ENCODE data around the gene FER. TPM values are rescaled to one million over a fixed set of nuclear protein-coding genes. Genes with fewer than 3 reads are reported as not detected.
A peak's percentile ranks its signal among the peaks of the same experiment; 100 is the strongest.
"Not testable (repeated sequence)": the region's sequence is repeated elsewhere in the genome, so short reads cannot be mapped to it uniquely, and the experiment has no call there.

FER gene
- 10 to 100 TPM in 7 of 10 donors, 1 to 10 TPM in 3; 7.6 to 12.6 (median 10.8) TPM for polyA plus RNA-seq (ENCODE audit: insufficient read length in 10 of 10)
- long read RNA-seq, donor 1, partial matches to known transcripts: 5 of 5 reads
- long read RNA-seq, donor 1, other reads (novel, unspliced or antisense): 0 of 5 reads
- long read RNA-seq, donor 2: 0 reads
- long read RNA-seq, donor 3: 0 reads
- long read RNA-seq, donor 4: 0 reads
- long read RNA-seq, donor 5: 0 reads
- long read RNA-seq, donor 6: 0 reads
- long read RNA-seq, donor 7: 0 reads
- long read RNA-seq, donor 8: 0 reads
- long read RNA-seq, donor 9: 0 reads

DNA sequence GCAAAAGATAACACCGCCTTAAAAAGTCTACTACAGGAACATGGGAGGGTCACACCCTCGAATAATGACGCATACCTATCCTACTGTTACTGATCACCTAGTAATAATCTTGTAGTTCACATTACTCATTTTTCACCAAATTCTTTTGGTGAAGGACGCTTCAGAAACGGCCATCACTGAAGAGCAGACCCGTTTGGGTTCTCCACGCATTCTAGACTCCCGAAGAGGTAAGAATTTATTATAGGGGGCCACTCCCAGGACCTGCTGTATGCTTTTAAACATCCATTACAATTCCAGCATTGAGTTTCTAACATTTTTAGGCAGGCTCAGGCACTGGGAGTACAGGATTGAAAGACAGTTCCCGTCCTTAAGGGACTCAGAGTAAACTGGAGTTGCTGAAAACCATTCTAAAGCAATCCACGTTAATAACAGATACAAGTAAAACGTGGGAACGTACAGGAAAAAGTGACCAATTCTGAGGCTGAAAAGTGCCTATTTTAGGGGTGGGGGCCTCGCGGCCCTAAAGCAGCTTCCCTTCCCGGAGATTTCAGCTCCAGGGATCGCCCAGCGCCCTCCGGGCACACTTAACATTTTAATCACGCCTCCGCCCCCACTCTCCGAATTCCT, at the start of gene FER:
Gene FER, plus strand, starts transcription at position 124 of the 627 bp plus-strand sequence. CDS start 50,286 bp downstream, outside the sequence.
- DNase-seq: peak; percentile 51 to 82 (median 57)

DNA sequence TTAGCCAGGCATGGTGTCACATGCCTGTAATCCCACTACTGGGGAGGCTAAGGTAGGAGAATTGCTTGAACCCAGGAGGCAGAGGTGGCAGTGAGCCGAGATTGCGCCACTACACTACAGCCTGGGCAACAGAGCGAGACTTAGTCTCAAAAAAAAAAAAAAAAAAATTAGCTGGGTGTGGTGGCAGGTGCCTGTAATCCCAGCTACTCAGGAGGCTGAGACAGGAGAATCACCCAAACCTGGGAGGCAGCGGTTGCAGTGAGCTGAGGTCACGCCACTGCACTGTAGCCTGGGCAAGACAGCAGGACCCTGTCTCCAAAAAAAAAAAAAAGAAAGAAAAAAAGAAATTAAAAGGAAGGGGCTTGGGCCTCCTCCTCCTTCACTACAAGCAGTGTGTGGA, 47.3 kb upstream of the FER start:
- DNase-seq: not testable (repeated sequence)

DNA sequence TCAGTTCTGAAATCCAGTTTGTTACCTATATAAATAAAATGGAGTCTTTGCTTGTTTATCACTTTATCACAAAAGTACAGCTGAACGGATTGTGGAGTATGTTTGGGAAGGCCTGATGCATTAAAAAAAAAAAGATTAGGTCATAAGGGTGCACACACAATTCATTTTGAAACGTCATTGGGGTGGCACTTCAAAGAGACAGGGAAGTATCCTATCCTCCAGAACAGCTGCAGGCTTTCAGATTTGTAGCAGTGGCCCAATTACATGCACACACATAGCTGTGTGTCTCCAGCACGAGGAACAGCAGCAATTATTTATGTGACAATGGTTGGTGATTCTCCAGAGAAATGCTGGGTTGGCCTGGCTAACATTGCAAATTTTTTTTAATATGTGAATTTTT, 46.8 kb upstream of the FER start:
- peak in 2 of 3 donors; percentile 6 to 20 for DNase-seq

DNA sequence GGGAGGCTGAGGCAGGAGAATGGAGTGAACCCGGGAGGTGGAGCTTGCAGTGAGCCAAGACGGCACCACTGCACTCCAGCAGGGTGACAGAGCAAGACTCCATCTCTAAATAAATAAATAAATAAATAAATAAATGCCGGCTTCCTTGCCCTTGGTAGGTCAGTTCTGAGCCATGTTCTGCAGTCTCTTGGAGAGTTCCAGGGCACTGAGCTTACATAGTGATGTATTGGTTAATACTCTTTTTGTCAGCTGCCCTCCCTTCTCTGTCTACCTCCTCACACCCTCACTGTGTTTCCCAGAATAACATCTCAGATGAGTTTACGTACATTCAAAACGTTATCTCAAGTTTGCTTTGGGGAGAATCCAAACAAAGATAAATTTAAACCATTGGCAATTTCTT, 45.2 kb upstream of the FER start:
- no peak for DNase-seq

DNA sequence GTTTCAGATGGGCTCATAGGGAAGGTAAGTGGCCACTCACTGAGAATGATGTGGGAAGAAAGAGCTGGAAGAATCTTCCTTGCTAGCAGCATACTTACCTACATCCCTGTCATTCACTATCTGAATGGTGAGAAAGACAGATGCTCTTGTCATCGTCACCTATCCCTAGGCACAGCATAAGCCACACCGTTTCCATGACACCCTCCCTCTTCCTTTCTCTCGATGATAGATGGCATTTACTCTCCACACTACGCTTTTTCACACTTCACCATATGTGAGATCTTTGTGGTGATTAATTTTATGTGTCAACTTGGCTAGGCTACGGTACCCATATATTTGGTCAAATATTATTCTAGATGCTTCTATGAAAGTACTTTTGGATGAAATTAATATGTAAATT, 44.4 kb upstream of the FER start:
- DNase-seq: no peak

DNA sequence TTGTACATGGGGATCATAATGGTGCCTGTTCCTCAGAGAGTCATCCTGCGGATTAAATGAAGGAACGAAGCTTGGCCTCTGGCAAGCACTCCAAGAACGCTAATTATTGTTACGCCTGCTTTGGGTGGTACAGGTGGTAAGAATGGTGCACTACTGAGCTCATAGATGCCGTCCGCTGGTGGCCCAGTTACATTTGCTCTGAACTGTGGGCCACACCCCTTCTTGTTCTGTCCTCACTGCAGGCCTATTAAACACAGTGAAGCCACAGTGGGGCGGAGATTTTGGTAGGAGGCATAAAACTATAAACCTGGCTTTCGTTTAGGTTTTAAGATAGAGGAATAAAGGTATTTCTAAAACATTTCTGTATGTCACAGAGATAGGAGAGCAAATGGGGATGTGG, 40.6 kb upstream of the FER start:
- no peak for DNase-seq

DNA sequence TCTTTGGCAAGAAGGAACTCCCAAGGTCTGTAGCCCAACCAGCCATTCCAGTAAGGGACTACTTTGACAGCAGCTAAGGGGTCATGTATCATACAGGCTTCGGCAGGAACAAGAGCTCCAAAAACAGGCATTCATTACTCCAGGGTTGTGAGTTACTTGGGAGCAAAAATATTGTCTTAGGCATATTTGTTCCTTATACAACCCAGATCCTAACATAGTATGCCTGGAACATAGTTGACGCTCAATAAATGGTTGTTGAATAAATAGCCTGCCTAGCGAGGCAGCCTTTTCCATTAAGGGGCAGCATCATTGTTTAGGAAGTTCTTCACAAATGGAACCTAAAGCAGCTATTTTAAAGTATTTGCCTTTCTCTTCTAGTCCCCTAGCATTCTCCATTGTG, 35.8 kb upstream of the FER start:
- DNase-seq: no peak

DNA sequence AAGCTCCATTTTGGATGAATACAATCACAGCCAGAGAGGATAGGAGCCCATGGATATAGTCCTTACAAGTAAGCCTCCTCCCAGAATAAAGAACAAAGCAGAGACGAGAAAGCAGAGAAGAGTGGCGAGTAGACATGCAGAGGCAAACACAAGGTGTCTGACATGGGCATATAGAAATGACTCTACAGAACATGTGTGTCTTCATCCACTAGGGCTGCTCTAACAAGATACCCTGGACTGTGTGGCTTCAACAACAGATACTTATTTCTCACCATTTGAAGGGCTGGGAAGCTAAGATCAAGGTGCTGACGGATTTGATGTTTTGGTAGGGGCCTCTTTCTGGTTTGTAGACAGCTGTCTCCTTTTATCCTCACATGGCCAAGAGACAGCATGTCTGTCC, 32.3 kb upstream of the FER start:
- DNase-seq: no peak

DNA sequence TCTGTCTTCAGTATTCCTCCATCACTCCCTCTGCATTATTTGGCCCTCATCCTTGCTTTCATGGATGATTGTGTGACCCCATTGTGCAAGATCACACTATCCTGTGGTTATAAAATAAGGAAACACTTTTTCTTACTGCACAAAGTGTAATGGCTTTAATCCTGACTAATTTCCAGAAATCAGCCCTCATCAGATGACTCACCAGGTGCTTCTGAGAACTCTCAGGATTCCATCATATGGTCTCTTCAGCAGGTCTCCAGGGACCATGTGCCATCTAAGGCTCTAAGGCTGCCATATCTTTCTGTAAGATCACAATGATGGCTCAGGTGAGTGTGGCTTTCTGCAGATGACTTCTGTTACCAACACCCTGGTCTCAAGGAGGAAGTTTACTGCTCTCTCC, 27.3 kb upstream of the FER start:
- DNase-seq: no peak

DNA sequence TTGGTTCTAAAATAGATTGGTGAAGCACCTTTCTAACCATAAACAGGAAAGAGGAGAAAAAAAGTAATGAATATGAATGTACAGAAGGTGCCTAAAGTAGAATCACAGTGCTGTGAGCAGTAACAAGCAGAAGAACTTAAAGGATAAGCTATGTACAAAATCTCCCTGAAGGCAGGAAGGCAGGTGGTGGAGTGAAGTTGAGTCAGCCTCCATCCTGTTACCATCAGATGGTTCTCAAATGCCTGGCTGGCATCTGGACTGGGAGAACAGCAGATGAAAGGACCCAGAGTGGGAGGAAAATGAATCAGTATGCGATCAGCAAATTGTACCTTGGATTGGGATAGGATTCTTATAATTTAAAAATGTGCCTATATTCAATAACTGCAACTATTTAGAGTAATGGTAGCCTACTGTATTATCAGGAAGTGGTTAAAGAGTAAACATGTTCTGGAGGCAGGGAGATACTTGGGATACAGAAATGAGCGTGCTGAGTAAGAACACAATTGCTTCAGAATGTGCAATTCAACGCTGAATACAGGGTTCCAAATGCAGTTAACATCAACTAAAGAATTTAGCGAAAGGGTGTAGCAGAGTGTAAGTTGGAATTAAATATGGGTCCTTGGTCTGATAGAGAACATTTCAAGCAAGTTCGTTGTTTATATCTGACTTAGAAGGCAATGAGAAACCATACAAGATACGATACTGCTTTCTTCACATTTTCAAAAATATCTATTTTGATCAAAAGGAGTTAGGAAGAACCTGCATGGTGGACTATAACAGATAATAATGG, 21.1 kb upstream of the FER start:
- no peak for DNase-seq

DNA sequence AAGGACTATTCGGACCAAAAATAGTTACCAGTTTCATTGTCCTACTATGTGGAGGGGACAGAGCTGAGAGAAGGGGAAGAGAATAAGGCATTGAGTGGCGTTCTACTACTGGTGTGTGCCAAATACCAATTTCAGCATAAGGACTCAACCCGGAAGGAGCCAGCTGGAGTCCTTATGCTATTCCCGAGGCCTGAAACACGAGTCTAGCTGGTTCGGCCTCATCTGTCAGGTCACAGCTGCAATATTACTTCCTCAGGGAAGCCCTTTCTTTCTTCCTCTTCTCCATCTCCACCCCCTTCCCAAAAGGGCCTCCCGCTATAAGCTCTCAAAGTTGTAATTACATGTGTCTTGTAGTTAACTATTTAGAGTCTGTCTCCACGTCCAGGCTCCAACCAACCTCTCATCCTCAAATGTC, 20.5 kb upstream of the FER start:
- DNase-seq: peak; percentile 33 to 82 (median 46)

DNA sequence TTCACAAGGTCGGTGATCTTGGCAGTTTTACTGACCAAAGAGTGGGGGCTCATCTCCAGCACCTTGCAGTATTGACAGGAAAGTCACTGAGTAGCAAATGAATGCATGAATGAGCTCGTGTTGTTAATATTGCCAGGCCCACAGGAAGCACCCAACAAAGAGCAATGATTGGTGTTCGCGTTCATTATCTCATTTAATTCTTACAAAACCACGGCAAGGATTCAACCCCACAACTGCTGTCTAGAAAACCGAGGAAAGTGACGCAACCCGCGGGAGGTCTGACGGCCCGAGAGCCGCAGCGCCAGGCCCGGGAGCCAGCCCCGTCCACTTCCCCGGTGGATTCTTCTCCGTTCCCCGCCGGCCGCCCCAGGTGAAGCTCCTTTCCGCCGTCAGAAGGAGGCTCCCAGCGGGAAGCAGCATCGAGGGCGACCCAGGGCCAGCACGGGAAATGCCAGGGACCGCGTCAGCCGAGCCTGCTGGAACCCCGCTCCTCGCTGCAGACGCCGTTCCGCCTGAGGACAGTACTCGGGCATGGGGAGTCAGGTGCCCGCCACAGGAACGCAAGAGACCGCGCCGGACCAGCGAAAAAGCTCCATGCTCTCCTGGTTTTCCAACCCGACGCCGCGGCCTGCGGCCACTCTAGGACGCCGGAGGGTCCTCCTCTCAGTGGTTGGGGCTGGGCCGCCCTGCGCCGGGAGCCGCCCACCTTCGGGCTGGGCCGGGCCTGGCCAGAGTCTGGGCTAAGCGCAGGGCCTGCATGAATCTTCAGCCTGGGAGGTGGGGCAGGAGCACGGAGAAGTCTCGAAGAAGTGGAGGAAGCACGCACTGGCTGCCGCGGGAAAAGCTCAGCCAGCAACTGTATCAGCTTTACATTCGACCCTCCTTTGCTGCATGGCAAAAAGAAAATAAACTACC, 19.8 kb upstream of the FER start:
- DNase-seq: peak; percentile 91 to 97 (median 93)

DNA sequence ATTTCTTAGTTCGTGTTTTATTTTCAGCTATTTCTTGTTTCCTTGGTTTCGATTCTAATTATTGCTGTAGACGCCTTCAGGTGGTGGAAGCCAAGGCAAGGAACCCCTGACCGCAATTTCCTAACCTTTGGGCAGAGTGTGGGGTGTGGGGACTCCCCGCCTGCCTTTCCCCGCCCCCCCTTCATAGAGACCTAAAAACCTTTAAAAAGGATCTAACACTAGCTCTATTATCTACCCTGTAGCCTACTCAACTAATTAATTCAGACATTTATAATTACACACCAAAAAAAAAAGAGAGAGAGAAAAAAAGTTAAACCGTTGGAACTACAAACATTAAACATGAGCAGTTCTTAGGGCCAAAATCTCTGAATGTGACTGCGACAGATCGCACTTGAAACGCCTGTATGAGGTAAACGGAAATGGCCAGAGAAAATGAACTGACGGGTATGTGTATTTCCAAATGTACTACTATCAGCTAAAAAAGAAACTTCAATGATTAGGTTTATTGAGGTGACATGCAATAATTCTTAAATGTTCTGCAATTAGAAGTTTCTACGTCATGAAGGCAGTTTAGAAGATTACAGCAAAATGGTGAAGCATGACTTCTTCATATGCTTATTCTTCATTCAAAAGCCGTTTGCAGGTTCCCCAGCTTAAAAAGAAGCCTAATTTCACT, 19.0 kb upstream of the FER start:
- no peak for DNase-seq

DNA sequence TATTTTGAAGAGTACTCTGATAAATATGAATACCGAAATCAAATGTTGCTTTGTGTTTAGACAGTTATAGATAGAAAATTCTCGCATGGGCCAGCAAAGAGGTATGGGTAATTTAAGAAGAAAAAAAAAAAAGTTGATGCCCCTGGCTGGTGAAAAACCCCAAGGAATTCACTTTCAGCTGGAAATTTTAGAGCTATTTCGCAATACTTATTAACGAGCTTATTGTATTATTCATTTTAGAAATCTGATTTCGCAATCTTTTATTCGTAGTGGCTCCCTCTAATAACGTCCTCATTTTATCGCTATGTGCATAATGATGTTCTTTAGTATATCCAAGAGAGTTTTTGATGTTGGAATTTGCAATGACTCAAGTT, 18.5 kb upstream of the FER start:
- no peak for DNase-seq

DNA sequence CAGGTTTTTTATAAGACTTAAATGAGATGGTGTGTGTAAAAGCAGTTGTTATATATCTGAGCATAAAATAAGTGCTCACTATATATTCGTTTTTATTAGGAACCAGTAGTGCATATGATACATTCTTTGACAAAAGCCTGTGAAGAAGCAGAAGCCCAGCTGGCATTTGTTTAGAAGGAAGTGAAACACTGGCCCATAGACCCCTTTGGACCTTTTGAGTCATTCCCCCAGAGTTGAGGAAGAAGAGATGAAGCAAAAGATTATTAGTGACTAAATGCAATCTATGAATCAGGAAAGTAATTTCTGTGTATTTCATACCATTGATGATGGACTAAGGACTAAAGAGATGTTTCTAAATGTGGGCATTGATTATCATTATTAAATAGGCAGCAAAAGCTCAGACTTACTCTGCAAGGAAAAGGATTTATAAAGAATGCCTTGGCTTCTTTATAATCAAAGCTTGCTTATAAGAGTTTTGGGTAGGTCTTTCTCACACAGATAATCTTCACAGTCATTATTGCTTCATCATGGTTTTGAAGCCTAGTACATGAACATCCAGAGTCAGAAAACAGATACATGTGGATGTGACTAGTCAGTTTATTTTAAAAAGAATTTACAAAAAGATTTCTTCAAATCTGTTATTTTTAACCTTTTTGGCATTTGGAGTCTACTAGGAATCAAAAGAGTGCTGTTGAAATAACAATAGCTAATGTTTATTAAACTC, 16.9 kb upstream of the FER start:
- DNase-seq: peak in 1 of 3 donors; percentile 19

DNA sequence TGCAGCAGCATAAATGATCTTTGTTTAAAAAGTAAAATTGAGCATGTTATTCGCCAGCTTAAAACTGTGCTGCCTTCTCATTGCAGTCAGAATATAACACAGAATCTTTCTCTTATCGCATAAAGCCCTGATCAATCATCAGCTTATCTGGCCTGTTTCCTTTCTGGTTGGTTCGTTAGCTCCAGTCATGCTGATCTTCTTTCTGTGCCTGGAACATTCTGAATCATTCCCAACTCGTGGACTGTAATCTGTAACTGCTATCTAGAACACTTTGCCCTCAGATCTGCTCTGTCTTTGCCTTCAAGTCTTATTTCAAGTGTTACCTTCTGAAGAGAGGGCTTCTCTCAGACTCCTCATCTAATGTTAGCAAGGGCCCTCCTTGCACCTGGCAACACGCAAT, 11.9 kb upstream of the FER start:
- no peak for DNase-seq

DNA sequence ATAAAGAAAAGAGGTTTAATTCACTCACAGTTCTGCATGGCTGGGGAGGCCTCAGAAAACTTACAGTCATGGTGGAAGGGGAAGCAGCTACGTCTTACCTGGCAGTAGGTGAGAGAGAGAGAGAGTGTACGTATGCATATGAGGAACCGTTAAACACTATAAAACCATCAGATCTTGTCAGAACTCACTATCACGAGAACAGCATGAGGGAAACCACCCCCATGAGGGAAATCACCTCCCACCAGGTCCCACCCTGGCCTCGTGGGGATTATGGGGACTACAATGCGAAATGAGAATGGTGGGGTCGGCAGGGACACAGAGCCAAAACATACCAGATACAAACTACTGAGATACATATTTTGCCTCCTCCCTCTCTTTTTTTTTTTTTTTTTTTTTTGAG, 10.8 kb upstream of the FER start:
- DNase-seq: no peak

DNA sequence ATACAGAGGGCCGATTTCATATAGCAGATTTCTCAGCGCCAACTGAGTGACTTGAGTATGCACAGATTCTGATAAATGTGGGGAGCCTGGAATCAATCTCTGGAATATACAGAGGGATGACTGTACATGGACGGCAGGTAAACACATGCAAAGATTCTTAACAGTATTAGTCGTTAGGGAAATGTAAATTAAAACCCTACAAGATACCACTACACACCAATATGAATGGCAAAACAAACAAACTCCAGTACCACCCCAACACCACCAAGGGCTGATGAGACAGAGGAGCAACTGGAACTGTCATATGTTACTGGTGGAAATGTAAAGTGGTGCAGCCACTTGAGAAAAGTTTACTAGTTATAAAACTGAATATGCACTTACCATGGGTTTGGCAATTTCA, 8.3 kb upstream of the FER start:
- DNase-seq: no peak

DNA sequence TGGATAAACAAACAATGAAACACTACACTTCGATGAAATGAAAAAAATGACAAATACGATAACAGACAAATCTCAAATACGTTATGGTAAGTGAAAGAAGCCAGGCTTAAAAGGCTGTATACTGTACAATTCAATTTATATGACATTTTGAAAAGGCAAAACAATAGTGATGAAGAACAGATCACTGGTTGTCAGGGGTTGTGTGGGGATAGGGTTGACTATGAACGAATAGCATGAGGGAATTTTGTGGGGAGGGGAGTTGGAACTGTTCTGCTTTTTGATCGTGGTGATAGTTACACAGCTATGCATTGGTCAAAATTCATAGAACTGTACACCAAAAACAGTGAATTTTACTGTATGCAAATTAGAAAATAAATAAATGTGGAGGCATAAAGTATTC, 7.8 kb upstream of the FER start:
- DNase-seq: no peak

DNA sequence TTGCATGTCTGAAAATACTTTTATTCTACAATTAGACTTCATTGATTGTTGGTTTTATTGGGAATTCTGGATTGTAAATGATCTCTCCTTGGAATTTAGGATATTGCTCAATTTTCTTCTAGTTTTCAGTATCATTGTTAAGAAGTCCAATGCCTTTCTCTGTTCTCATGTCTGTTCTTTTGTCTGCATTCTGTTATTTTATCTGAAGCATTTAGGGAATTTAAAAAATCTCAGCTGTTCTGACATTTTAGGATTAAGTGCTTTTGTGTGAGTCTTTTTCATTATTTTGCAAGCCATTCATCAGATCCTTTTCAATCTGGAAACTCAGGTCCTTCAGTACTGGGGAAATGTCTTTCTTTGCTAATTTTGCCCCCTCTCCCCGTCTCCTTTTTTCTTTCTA, 4.4 kb upstream of the FER start:
- DNase-seq: no peak

DNA sequence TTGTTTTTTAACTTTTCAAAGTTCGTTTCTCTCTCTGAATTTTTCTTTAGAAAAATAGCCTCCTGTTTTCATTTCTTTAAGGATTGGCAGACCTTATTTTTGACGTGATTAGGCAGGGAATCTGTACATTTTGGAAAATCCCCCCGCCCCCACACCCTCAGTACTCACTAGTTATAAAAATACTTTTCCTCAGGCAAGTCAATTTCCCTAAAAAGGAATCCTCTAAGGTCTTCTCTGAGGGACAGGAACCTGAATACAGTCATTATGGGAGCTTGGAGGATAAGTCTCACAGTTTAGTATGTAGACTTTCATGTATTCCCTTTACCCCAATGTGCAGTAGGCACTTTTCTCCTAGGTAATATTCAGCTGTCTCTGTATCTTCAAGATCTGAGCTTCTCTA, 3.9 kb upstream of the FER start:
- no peak for DNase-seq
